Endothelial cell of umbilical vein (primary cell): ENCODE data around the gene SPPL2B. TPM values are rescaled to one million over a fixed set of nuclear protein-coding genes. Genes with fewer than 3 reads are reported as not detected.

ENCODE experiments used
- BruUV-seq: library from RNA; stranded (reverse); fragments of 400-500 nt; replicated peaks from 2 replicates; lab custom pipeline; 2021; lab: Mats Ljungman, UMichigan
- CTCF ChIA-PET: fragments of 300-600, 350-600 bp; sonication (Branson Sonifier 250); formaldehyde crosslinking; loops from one replicate; lab custom pipeline; 2021; ENCODE audit warnings: antibody characterized with exemption, inconsistent platforms; lab: Charles Lee
- POLR2A ChIA-PET: fragments of 300-600, 350-600 bp; sonication (Branson Sonifier 250); formaldehyde crosslinking; loops from one replicate; lab custom pipeline; 2021; ENCODE audit warnings: antibody characterized with exemption, inconsistent platforms; lab: Charles Lee
- DNase-seq: peaks from one replicate; pipeline ENCODE4 v3.0.0-alpha.2; 2011; ENCODE audit warnings: low read depth, low spot score
- FAIRE-seq: peaks from 2 replicates; lab custom pipeline; 2011; peaks lifted over from hg19 to GRCh38; lab: Jason Lieb, UNC
- H2AFZ ChIP-seq: 2 replicates; pipeline ENCODE4 v1.6.0; 2012; ENCODE audit warnings: low read depth, low read length, control low read depth, inconsistent platforms
- H3K27ac ChIP-seq: 2 replicates; pipeline ENCODE4 v1.5.1; 2011; ENCODE audit warnings: low read depth, mild to moderate bottlenecking, control low read depth, low read length, moderate library complexity; ENCODE audit not compliant: insufficient read depth
- H3K27me3 ChIP-seq, 2 experiments: 2 replicates each; pipeline versions ENCODE4 v1.6.0 to v1.6.1; 2011; ENCODE audit warnings: low read length in 2 of 2, mixed read lengths in 1 of 2; ENCODE audit not compliant: control insufficient read depth in 2 of 2, insufficient read depth in 2 of 2
- H3K36me3 ChIP-seq, 2 experiments: 2 replicates in 1 of 2; 3 replicates in 1 of 2; pipeline ENCODE4 v1.5.1; 2011; ENCODE audit warnings: low read length in 2 of 2, mild to moderate bottlenecking in 1 of 2, moderate library complexity in 1 of 2; ENCODE audit not compliant: control insufficient read depth in 2 of 2, insufficient read depth in 2 of 2; ENCODE audit errors: extremely low read depth in 1 of 2
- H3K4me1 ChIP-seq: 3 replicates; pipeline ENCODE4 v1.5.1; 2011; ENCODE audit warnings: mild to moderate bottlenecking, low read length; ENCODE audit not compliant: control insufficient read depth, insufficient read depth; ENCODE audit errors: extremely low read depth
- H3K4me2 ChIP-seq: 2 replicates; pipeline ENCODE4 v1.6.1; 2011; ENCODE audit warnings: low read length, control low read depth, mixed read lengths; ENCODE audit not compliant: insufficient read depth
- H3K4me3 ChIP-seq, 3 experiments: fragments of 200-600 bp in 1 of 3; sonication (generic), shearing (Covaris generic) in 1 of 3; replicated peaks in 1 of 3; 2 replicates each; pipeline ENCODE4 v1.5.1; 2011 to 2016; ENCODE audit warnings: control low read depth in 3 of 3, low read length in 3 of 3, mild to moderate bottlenecking in 2 of 3, inconsistent platforms in 1 of 3, low read depth in 1 of 3, moderate library complexity in 1 of 3; ENCODE audit not compliant: insufficient read depth in 1 of 3
- H3K79me2 ChIP-seq: 2 replicates; pipeline ENCODE4 v1.6.0; 2012; ENCODE audit warnings: low read length, inconsistent platforms; ENCODE audit not compliant: control insufficient read depth, insufficient read depth
- H3K9ac ChIP-seq: replicated peaks from 2 replicates; pipeline ENCODE3; 2011; ENCODE audit warnings: low read length, control low read depth; ENCODE audit not compliant: insufficient read depth; ENCODE audit errors: extremely low read depth
- H3K9me1 ChIP-seq: replicated peaks from 3 replicates; pipeline ENCODE4 v1.6.0; 2011; ENCODE audit warnings: mild to moderate bottlenecking, low read length; ENCODE audit not compliant: control insufficient read depth, insufficient read depth; ENCODE audit errors: extremely low read depth
- H3K9me3 ChIP-seq: replicated peaks from 2 replicates; pipeline ENCODE4 v1.5.1; 2012; ENCODE audit warnings: low read length, inconsistent platforms; ENCODE audit not compliant: control insufficient read depth, insufficient read depth
- H4K20me1 ChIP-seq: replicated peaks from 2 replicates; pipeline ENCODE3; 2011; ENCODE audit warnings: mild to moderate bottlenecking, low read length; ENCODE audit not compliant: control insufficient read depth, insufficient read depth; ENCODE audit errors: extremely low read depth
- CTCF ChIP-seq, 2 donors: IDR thresholded peaks; 1 replicate in 1 of 2; 2 replicates in 1 of 2; pipeline ENCODE4 v1.5.1; 2011; ENCODE audit warnings: low read length in 2 of 2, mild to moderate bottlenecking in 2 of 2, moderate library complexity in 2 of 2, control low read depth in 1 of 2, inconsistent platforms in 1 of 2, low read depth in 1 of 2; ENCODE audit not compliant: insufficient read depth in 1 of 2; ENCODE audit errors: extremely low read depth in 1 of 2
- EZH2 ChIP-seq: IDR thresholded peaks from 2 replicates; pipeline ENCODE4 v1.6.1; 2012; ENCODE audit warnings: borderline replicate concordance, low read depth, mild to moderate bottlenecking, moderate library complexity, low read length, inconsistent platforms; ENCODE audit not compliant: severe bottlenecking
- FOS ChIP-seq: IDR thresholded peaks from 2 replicates; pipeline ENCODE4 v1.6.1; 2011; ENCODE audit warnings: mild to moderate bottlenecking, low read length, moderate library complexity, borderline replicate concordance; ENCODE audit not compliant: insufficient read depth
- GATA2 ChIP-seq: IDR thresholded peaks from 2 replicates; pipeline ENCODE4 v1.7.0; 2011; ENCODE audit warnings: low read depth, mild to moderate bottlenecking, moderate library complexity, mixed read lengths, low read length; ENCODE audit not compliant: insufficient read length, insufficient read depth
- JUN ChIP-seq: IDR thresholded peaks from 2 replicates; pipeline ENCODE4 v1.6.1; 2011; ENCODE audit warnings: borderline replicate concordance, low read depth; ENCODE audit not compliant: insufficient read length, insufficient read depth
- MAX ChIP-seq: IDR thresholded peaks from 2 replicates; pipeline ENCODE4 v1.6.1; 2011; ENCODE audit not compliant: insufficient read depth, insufficient read length
- MYC ChIP-seq: IDR thresholded peaks from one replicate; pipeline ENCODE4 v1.6.1; 2011; ENCODE audit warnings: mild to moderate bottlenecking, low read depth, low read length
- POLR2A ChIP-seq: IDR thresholded peaks from 2 replicates; pipeline ENCODE4 v1.6.1; 2012; ENCODE audit warnings: low read depth, mild to moderate bottlenecking, control low read depth, low read length
- POLR2AphosphoS5 ChIP-seq: IDR thresholded peaks from 2 replicates; pipeline ENCODE4 v1.6.1; 2012; ENCODE audit warnings: low read depth, mild to moderate bottlenecking, control low read depth, low read length, moderate library complexity; ENCODE audit not compliant: insufficient read depth
- dilution Hi-C: fragments of 300-500 bp; cut with MboI; formaldehyde crosslinking; loops from one replicate; pipeline ENCODE4 v1.15.0; 2019; ENCODE audit warnings: low sequenced_read_pairs; ENCODE audit not compliant: extremely low pct_ligation_motif_present
- intact Hi-C: fragments of 100-400 bp; cut with micrococcal nuclease; formaldehyde crosslinking; loops from one replicate; pipeline ENCODE4 v1.10.0; 2022
- polyA plus RNA-seq, 4 experiments: library from polyadenylated mRNA; depleted of rRNA in 3 of 4; stranded (reverse) in 3 of 4; unstranded in 1 of 4; fragments of >200 nt; gene quantifications; 2 replicates each; pipeline versions ENCODE4 v1.2.1 to v1.2.3, GENCODE V29; 2011 to 2012; ENCODE audit warnings: missing spikeins in 1 of 4
- total RNA-seq: library from RNA; stranded (reverse); gene quantifications from 2 replicates; pipeline ENCODE4 v1.2.3, GENCODE V29; 2021

The SPPL2B gene
- total and polyA plus RNA-seq, 2 donors (not counting 3 experiments of a cell fraction or from before 2014, with no cell fraction given), result 60.7 to 62.7 TPM

- Histone ChIP-seq H3K9me1 (no peaks in the 10 kb centered on the region), H3K4me3 (no peak overlapping the region), H4K20me1 (no peaks in the 10 kb centered on the region), H3K79me2 (peaks cover 33% of the 10 kb centered on the region), H3K4me2 (no peak overlapping the region), H3K27ac (peak overlapping the region; percentile 12), H2AFZ (no peak overlapping the region), H3K36me3 (peaks cover 0 to 13% of the 10 kb centered on the region in 2 experiments), H3K4me1 (peaks cover 15% of the 10 kb centered on the region), H3K27me3 (no peaks in the 10 kb centered on the region), H3K9me3 (no peaks in the 10 kb centered on the region), H3K9ac (no peak overlapping the region)
- dilution Hi-C loops (no loop called here), intact Hi-C loops (loop anchor here (5.0 kb wide), 1 partner anchor 38 kb away; no protein-coding TSS in a partner anchor)
- ChIA-PET POLR2A (no interaction called here), CTCF (no interaction called here)
- BruUV-seq, result no TSS peak
- FAIRE-seq (no peak), DNase-seq (peak; percentile 59)
- no peak for TF ChIP-seq CTCF (IDR thresholded peaks at IDR 0.05; ENCODE audit: extremely low read depth in 1 of 2, insufficient read depth in 1 of 2, low read depth in 1 of 2, low read length in 2 of 2)
- no peak for TF ChIP-seq GATA2
- TF ChIP-seq EZH2, result no peak
- TF ChIP-seq POLR2AphosphoS5, result no peak
- no peak for TF ChIP-seq MYC
- no peak for TF ChIP-seq MAX
- TF ChIP-seq JUN, result no peak
- TF ChIP-seq FOS, result no peak
- no peak for TF ChIP-seq POLR2A
Measured at GRCh38 chr19:2325281-2326046, 3.0 kb upstream of the SPPL2B start.
